Heart right ventricle (tissue), 16 donors: ENCODE data around the gene OR14A16. TPM values are rescaled to one million over a fixed set of nuclear protein-coding genes. Genes with fewer than 3 reads are reported as not detected.

ENCODE experiments used
- ATAC-seq, 8 donors: fragments of 200-7000 bp; cut with Tn5 transposase; one replicate each; pipeline ENCODE4 v1.9.1; 2020; ENCODE audit warnings: mild to moderate bottlenecking in 8 of 8, moderate library complexity in 8 of 8, moderate number of reproducible peaks in 1 of 8
- DNase-seq, 2 donors: peaks; one replicate each; pipeline ENCODE4 v3.0.0-alpha.2; 2020
- H3K27ac ChIP-seq, 10 donors: fragments of 200-600 bp; sonication (generic) in 2 of 10; one replicate each; pipeline versions ENCODE4 v1.5.0 to v1.8.0; 2020 to 2022; ENCODE audit warnings: mild to moderate bottlenecking in 3 of 10
- H3K27me3 ChIP-seq, 7 donors: fragments of 200-600 bp; one replicate each; pipeline ENCODE4 v1.8.0; 2021 to 2022; ENCODE audit warnings: mild to moderate bottlenecking in 2 of 7
- H3K36me3 ChIP-seq, 9 donors: fragments of 200-600 bp; sonication (generic) in 1 of 9; one replicate each; pipeline versions ENCODE4 v1.5.0 to v1.8.0; 2020 to 2022; ENCODE audit warnings: mild to moderate bottlenecking in 2 of 9
- H3K4me1 ChIP-seq, 9 donors: fragments of 200-600 bp; sonication (generic) in 1 of 9; one replicate each; pipeline versions ENCODE4 v1.5.0 to v1.8.0; 2020 to 2022; ENCODE audit warnings: mild to moderate bottlenecking in 4 of 9
- H3K4me3 ChIP-seq, 10 donors: fragments of 200-600 bp; sonication (generic) in 2 of 10; one replicate each; pipeline versions ENCODE4 v1.5.0 to v1.8.0; 2020 to 2022; ENCODE audit warnings: mild to moderate bottlenecking in 7 of 10, moderate library complexity in 2 of 10
- H3K9me3 ChIP-seq, 11 donors: fragments of 200-600 bp in 10 of 11; sonication (generic) in 2 of 11; one replicate each; pipeline versions ENCODE4 v1.5.0 to v1.8.0; 2013 to 2022; ENCODE audit warnings: mild to moderate bottlenecking in 2 of 11, control low read depth in 1 of 11, moderate library complexity in 1 of 11
- CTCF ChIP-seq, 9 donors: fragments of 200-600 bp; sonication (generic) in 2 of 9; IDR thresholded peaks; one replicate each; pipeline versions ENCODE4 v1.5.0 to v1.8.0; 2021 to 2022; ENCODE audit warnings: antibody characterized with exemption in 9 of 9, mild to moderate bottlenecking in 5 of 9, moderate library complexity in 1 of 9
- whole genome bisulfite sequencing, 2 donors: extraction: QIAGEN DNeasy Blood & Tissue Kit; methylation state at CpG; one replicate each; pipeline ENCODE4 v1.1.7; 2013; ENCODE audit warnings: inconsistent platforms in 1 of 2; 5-methylcytosine and 5-hydroxymethylcytosine counted together
- intact Hi-C, 10 donors: fragments of 100-400 bp; cut with DNase I; formaldehyde crosslinking; loops; one replicate each; pipeline versions ENCODE4 v1.11.1 to v1.14.2; 2022
- long read RNA-seq, 3 donors: library from polyadenylated mRNA; unstranded; transcript quantifications; one replicate each; pipeline ENCODE4 v2.0.0, GENCODE V29; 2020 to 2021
- polyA plus RNA-seq, 2 donors: library from polyadenylated mRNA; stranded (reverse); fragments of 200-250 nt; gene quantifications; one replicate each; pipeline ENCODE4 v1.2.3, GENCODE V29; 2013
- total RNA-seq, 10 donors: library from RNA; stranded (reverse); fragmentation: NEBNext Ultra II Directional in 3 of 10; extraction: Animal tissue kit (Norgen Biotek cat#: 25700) in 3 of 10; gene quantifications; one replicate each; pipeline versions ENCODE4 v1.2.1 to v1.2.4, GENCODE V29; 2021 to 2023
- donor health status: Arrhythmogenic right ventricular cardiomyopathy.
- donor health status: ischemic (EF 13 %, LVEDD 7.1; RV severe dilation, severe dysfunction).
- donor health status: healthy with polysubstance abuse.
- donor health status: DM: no; HTN: yes; CAD: no.
- donor health status: DM: no; HTN: no; CAD: no.
- donor health status: ischemic (EF 25% LVEDD 6.9; RV normal size, moderate dysfunction).
- donor health status: ischemic (EF 25% LVEDD 5.7; RV mildly dilated, moderate dysfunction).
- donor health status: healthy.
- donor health status: DM: yes; HTN: yes; CAD: no.
- donor health status: Ischemic cardiomyopathy.
- donor health status: ischemic (EF 35%, LVEDD 5.7; RV mildly dilated, moderate dysfunction).
- donor health status: nonischemic (EF 11% LVEDD 7.7; RV severe dilation, severe dysfunction).
- donor health status: DM: yes; HTN: yes; CAD: no.
- donor health status: PGD.
- donor health status: ischemic (EF 29% LVEDD 5.4; RV normal size, mild dysfunction).
- donor health status: nonischemic (EF 23%, LVEDD 6.1; RV moderate dilation, normal function).

OR14A16 gene
- total RNA-seq (not detected), polyA plus RNA-seq (not detected)
- long read RNA-seq, donor 1, result 0 reads
- long read RNA-seq, donor 2, result 0 reads
- long read RNA-seq, donor 3, result 0 reads

GRCh38 chr1:247824023-247824422 is at the start of gene OR14A16:
Gene OR14A16 (minus strand): TSS chr1:247824119. CDS start chr1:247815729, 8,390 bp downstream.
- Histone ChIP-seq H3K36me3 (no peaks in the 10 kb centered on the region), H3K27me3 (no peaks in the 10 kb centered on the region), H3K27ac (no peak within 1 kb of the TSS), H3K4me1 (no peaks in the 10 kb centered on the region), H3K4me3 (no peak within 1 kb of the TSS), H3K9me3 (peaks cover 0 to 2% (median 0%) of the 10 kb centered on the region in 11 donors)
- 52 to 56% methylated on average over 6 of the region's 6 CpGs for WGBS, 2 donors
- no peak for TF ChIP-seq CTCF (IDR thresholded peaks at IDR 0.05)
- intact Hi-C loops, result no loop called here
- DNase-seq, result no peak
- ATAC-seq, result no peak

- no peak overlapping the region for H3K27ac ChIP-seq
- H3K4me1 ChIP-seq, result no peaks in the 10 kb centered on the region
- H3K27me3 ChIP-seq, result peaks cover 0 to 17% (median 0%) of the 10 kb centered on the region in 7 donors
- no peak overlapping the region for H3K4me3 ChIP-seq
- intact Hi-C loops, result no loop called here
- ATAC-seq (no peak), DNase-seq (no peak)
- TF ChIP-seq CTCF (IDR thresholded peaks at IDR 0.05), result no peak
- WGBS, 2 donors, result 60 to 65% methylated on average over 6 of the region's 6 CpGs
- no peaks in the 10 kb centered on the region for H3K36me3 ChIP-seq
- H3K9me3 ChIP-seq, result peaks cover 0 to 7% (median 0%) of the 10 kb centered on the region in 11 donors
These were observed 41.5 kb upstream of the OR14A16 start for GRCh38 chr1:247865416-247865815.

- H3K9me3 ChIP-seq, result peaks cover 0 to 1% (median 0%) of the 10 kb centered on the region in 11 donors
- no peak for DNase-seq
- peaks cover 0 to 19% (median 0%) of the 10 kb centered on the region in 7 donors for H3K27me3 ChIP-seq
- no peak overlapping the region for H3K27ac ChIP-seq
- no peak overlapping the region for H3K4me3 ChIP-seq
- intact Hi-C loops, result no loop called here
- no peak for TF ChIP-seq CTCF (IDR thresholded peaks at IDR 0.05)
- ATAC-seq, result no peak
- H3K36me3 ChIP-seq, result no peaks in the 10 kb centered on the region
- WGBS, 2 donors, result 85 to 87% methylated on average over 17 of the region's 17 CpGs
- no peaks in the 10 kb centered on the region for H3K4me1 ChIP-seq
These were observed 40.7 kb upstream of the OR14A16 start for GRCh38 chr1:247864644-247865043.

GRCh38 chr1:247862756-247863155 is 38.8 kb upstream of the OR14A16 start:
- no peak overlapping the region for H3K27ac ChIP-seq
- ATAC-seq (no peak), DNase-seq (no peak)
- peaks cover 0 to 38% (median 16%) of the 10 kb centered on the region in 7 donors for H3K27me3 ChIP-seq
- TF ChIP-seq CTCF (IDR thresholded peaks at IDR 0.05), result no peak
- no peaks in the 10 kb centered on the region for H3K36me3 ChIP-seq
- no peak overlapping the region for H3K4me3 ChIP-seq
- H3K9me3 ChIP-seq, result no peaks in the 10 kb centered on the region
- intact Hi-C loops, result no loop called here
- 78% methylated on average over 4 of the region's 4 CpGs for WGBS, 2 donors
- H3K4me1 ChIP-seq, result no peaks in the 10 kb centered on the region
